Panc1 (cell line): ENCODE data around the gene C19orf44. TPM values are rescaled to one million over a fixed set of nuclear protein-coding genes. Genes with fewer than 3 reads are reported as not detected.

Source experiments
- ATAC-seq: fragments of 200-7000 bp; cut with Tn5 transposase; 2 replicates; pipeline ENCODE4 v1.9.1; 2020; ENCODE audit warnings: mild to moderate bottlenecking, moderate library complexity
- BruUV-seq: library from RNA; stranded (reverse); fragments of 400-500 nt; replicated peaks from 2 replicates; lab custom pipeline; 2021; lab: Mats Ljungman, UMichigan
- CTCF ChIA-PET: fragments of 300-600 bp; sonication (Branson Sonifier 250); formaldehyde crosslinking; loops from one replicate; lab custom pipeline; 2022; ENCODE audit warnings: antibody characterized with exemption; lab: Charles Lee
- POLR2A ChIA-PET: fragments of 300-600 bp; sonication (Branson Sonifier 250); formaldehyde crosslinking; loops from one replicate; lab custom pipeline; 2022; ENCODE audit warnings: antibody characterized with exemption; lab: Charles Lee
- DNase-seq: peaks from one replicate; pipeline ENCODE4 v3.0.0-alpha.2; 2010; ENCODE audit warnings: low read depth, low spot score
- H3K27ac ChIP-seq: 2 replicates; pipeline ENCODE4 v1.5.1; 2011; ENCODE audit warnings: mild to moderate bottlenecking, low read length, inconsistent platforms
- H3K27me3 ChIP-seq: fragments of 200-500 bp; sonication (Bioruptor generic); 2 replicates; pipeline ENCODE4 v1.6.0; 2014; ENCODE audit warnings: low read length, inconsistent platforms; ENCODE audit not compliant: control insufficient read depth, insufficient read depth
- H3K36me3 ChIP-seq: fragments of 200-500 bp; sonication (Bioruptor generic); 2 replicates; pipeline ENCODE4 v1.5.1; 2014; ENCODE audit warnings: inconsistent platforms, mild to moderate bottlenecking, low read length, moderate library complexity; ENCODE audit not compliant: control insufficient read depth, insufficient read depth
- H3K4me1 ChIP-seq: 2 replicates; pipeline ENCODE4 v1.5.1; 2011; ENCODE audit warnings: inconsistent platforms, mild to moderate bottlenecking, low read length, moderate library complexity; ENCODE audit not compliant: control insufficient read depth, insufficient read depth
- H3K4me3 ChIP-seq, 2 experiments: 2 replicates each; pipeline ENCODE4 v1.5.1; 2011 to 2012; ENCODE audit warnings: low read depth in 2 of 2, low read length in 2 of 2, mild to moderate bottlenecking in 2 of 2, inconsistent platforms in 1 of 2, moderate library complexity in 1 of 2
- H3K9me3 ChIP-seq: fragments of 200-500 bp; sonication (Bioruptor generic); 2 replicates; pipeline ENCODE4 v1.5.1; 2014; ENCODE audit warnings: low read depth, mild to moderate bottlenecking, inconsistent platforms, low read length, moderate library complexity; ENCODE audit not compliant: control insufficient read depth, insufficient read depth
- POLR2AphosphoS5 ChIP-seq: IDR thresholded peaks from 2 replicates; pipeline ENCODE4 v1.6.1; 2012; ENCODE audit warnings: mild to moderate bottlenecking, low read depth, low read length, moderate library complexity
- SIN3A ChIP-seq: IDR thresholded peaks from 2 replicates; pipeline ENCODE4 v1.6.1; 2012; ENCODE audit warnings: low read depth, mild to moderate bottlenecking, low read length, moderate library complexity, borderline replicate concordance; ENCODE audit not compliant: insufficient read depth
- TCF7L2 ChIP-seq: IDR thresholded peaks from 2 replicates; pipeline ENCODE4 v1.6.1; 2011; ENCODE audit warnings: mild to moderate bottlenecking, low read depth, low read length, inconsistent platforms
- in situ Hi-C: cut with HindIII; loops from 2 replicates; pipeline ENCODE4 v1.10.0; 2016; ENCODE audit warnings: low sequenced_read_pairs, low pct_unique_long_range_greater_than_20kb
- intact Hi-C: fragments of 100-400 bp; cut with micrococcal nuclease; formaldehyde crosslinking; loops from one replicate; pipeline ENCODE4 v1.10.0; 2022; ENCODE audit not compliant: unreplicated experiment
- total RNA-seq: library from RNA; stranded (reverse); gene quantifications from one replicate; pipeline ENCODE4 v1.2.1, GENCODE V29; 2021; ENCODE audit not compliant: unreplicated experiment
- TF ChIP-seq, protein P1 (sequence below): fragments of 450-650 bp; IDR thresholded peaks from 2 replicates; pipeline ENCODE4 v1.5.1; 2017; ENCODE audit warnings: mild to moderate bottlenecking
- TF ChIP-seq, protein P2 (sequence below), 2 experiments: IDR thresholded peaks; 2 replicates each; pipeline ENCODE4 v1.6.1; 2011 to 2012; ENCODE audit warnings: low read depth in 2 of 2, control low read depth in 1 of 2, low read length in 1 of 2, mild to moderate bottlenecking in 1 of 2, moderate library complexity in 1 of 2; ENCODE audit not compliant: insufficient read depth in 1 of 2

Gene C19orf44
- total RNA-seq, 1 experiment from 2014 or later, result 4.4 TPM

DNA sequence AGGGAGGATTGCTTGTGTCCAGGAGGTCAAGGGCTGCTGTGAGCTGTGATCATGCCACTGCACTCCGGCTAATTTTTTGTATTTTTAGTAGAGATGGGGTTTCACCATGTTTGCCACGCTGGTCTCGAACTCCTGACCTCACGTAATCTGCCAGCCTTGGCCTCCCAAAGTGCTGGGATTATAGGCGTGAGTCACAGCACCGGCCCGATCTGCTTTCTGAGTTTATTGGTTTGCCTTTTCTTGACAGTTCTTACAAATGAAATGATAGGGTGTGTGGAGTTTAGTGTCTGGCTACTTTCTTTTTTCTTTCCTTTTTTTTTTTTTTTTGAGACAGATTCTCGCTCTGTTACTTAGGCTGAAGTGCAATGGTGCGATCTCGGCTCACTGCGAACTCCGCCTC is 848 bp downstream of the C19orf44 start:
- CTCF ChIA-PET, result no interaction called here
- POLR2A ChIA-PET, result no interaction called here
- no peaks in the 10 kb centered on the region for H3K36me3 ChIP-seq
- H3K27me3 ChIP-seq, result no peaks in the 10 kb centered on the region
- H3K4me1 ChIP-seq, result no peaks in the 10 kb centered on the region
- in situ Hi-C loops, result no loop called here
- no peak for ATAC-seq
- DNase-seq, result no peak
- no peaks in the 10 kb centered on the region for H3K9me3 ChIP-seq
- H3K4me3 ChIP-seq, result peak overlapping the region; percentile 78 to 80
- peak overlapping the region; percentile 76; the same call in 1 of the 2 replicates for H3K27ac ChIP-seq
- no TSS peak for BruUV-seq
- TF ChIP-seq, protein P1, sequence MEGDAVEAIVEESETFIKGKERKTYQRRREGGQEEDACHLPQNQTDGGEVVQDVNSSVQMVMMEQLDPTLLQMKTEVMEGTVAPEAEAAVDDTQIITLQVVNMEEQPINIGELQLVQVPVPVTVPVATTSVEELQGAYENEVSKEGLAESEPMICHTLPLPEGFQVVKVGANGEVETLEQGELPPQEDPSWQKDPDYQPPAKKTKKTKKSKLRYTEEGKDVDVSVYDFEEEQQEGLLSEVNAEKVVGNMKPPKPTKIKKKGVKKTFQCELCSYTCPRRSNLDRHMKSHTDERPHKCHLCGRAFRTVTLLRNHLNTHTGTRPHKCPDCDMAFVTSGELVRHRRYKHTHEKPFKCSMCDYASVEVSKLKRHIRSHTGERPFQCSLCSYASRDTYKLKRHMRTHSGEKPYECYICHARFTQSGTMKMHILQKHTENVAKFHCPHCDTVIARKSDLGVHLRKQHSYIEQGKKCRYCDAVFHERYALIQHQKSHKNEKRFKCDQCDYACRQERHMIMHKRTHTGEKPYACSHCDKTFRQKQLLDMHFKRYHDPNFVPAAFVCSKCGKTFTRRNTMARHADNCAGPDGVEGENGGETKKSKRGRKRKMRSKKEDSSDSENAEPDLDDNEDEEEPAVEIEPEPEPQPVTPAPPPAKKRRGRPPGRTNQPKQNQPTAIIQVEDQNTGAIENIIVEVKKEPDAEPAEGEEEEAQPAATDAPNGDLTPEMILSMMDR, result no peak
- TF ChIP-seq SIN3A, result no peak
- TF ChIP-seq, protein P2, sequence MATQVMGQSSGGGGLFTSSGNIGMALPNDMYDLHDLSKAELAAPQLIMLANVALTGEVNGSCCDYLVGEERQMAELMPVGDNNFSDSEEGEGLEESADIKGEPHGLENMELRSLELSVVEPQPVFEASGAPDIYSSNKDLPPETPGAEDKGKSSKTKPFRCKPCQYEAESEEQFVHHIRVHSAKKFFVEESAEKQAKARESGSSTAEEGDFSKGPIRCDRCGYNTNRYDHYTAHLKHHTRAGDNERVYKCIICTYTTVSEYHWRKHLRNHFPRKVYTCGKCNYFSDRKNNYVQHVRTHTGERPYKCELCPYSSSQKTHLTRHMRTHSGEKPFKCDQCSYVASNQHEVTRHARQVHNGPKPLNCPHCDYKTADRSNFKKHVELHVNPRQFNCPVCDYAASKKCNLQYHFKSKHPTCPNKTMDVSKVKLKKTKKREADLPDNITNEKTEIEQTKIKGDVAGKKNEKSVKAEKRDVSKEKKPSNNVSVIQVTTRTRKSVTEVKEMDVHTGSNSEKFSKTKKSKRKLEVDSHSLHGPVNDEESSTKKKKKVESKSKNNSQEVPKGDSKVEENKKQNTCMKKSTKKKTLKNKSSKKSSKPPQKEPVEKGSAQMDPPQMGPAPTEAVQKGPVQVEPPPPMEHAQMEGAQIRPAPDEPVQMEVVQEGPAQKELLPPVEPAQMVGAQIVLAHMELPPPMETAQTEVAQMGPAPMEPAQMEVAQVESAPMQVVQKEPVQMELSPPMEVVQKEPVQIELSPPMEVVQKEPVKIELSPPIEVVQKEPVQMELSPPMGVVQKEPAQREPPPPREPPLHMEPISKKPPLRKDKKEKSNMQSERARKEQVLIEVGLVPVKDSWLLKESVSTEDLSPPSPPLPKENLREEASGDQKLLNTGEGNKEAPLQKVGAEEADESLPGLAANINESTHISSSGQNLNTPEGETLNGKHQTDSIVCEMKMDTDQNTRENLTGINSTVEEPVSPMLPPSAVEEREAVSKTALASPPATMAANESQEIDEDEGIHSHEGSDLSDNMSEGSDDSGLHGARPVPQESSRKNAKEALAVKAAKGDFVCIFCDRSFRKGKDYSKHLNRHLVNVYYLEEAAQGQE (IDR thresholded peaks at IDR 0.05; ENCODE audit: insufficient read depth in 1 of 2, low read depth in 2 of 2, low read length in 1 of 2), result no peak
- TF ChIP-seq POLR2AphosphoS5, result no peak
- TF ChIP-seq TCF7L2, result no peak
- intact Hi-C loops, result no loop called here

- POLR2A ChIA-PET, result no interaction called here
- no peak for TF ChIP-seq SIN3A
- TF ChIP-seq, protein P2 (IDR thresholded peaks at IDR 0.05; ENCODE audit: insufficient read depth in 1 of 2, low read depth in 2 of 2, low read length in 1 of 2), result no peak
- TF ChIP-seq POLR2AphosphoS5, result no peak
- no peak for TF ChIP-seq TCF7L2
- TF ChIP-seq, protein P1, result no peak
- in situ Hi-C loops, result no loop called here
- DNase-seq (no peak), ATAC-seq (no peak)
- Histone ChIP-seq H3K27me3 (no peaks in the 10 kb centered on the region), H3K4me1 (no peaks in the 10 kb centered on the region), H3K36me3 (no peaks in the 10 kb centered on the region), H3K27ac (no peak overlapping the region), H3K4me3 (no peak overlapping the region), H3K9me3 (no peaks in the 10 kb centered on the region)
- CTCF ChIA-PET, result no interaction called here
- BruUV-seq, result TSS peak; percentile 73
- intact Hi-C loops, result no loop called here
Measured at GRCh38 chr19:16497837-16498236, 1.6 kb downstream of the C19orf44 start.
